HG03354 (cell line): Measurements from ENCODE around the gene LSP1.
"Not testable (repeated sequence)": the region's sequence is repeated elsewhere in the genome, so short reads cannot be mapped to it uniquely, and the experiment has no call there.

ENCODE experiments used
- ATAC-seq: cut with Tn5 transposase; IDR thresholded peaks from one replicate; pipeline ENCODE4 v1.9.1; 2021; ENCODE audit warnings: mild to moderate bottlenecking; ENCODE audit not compliant: unreplicated experiment, poor library complexity, severe bottlenecking

Gene LSP1

GRCh38 chr11:1862588-1863351 is 9.9 kb downstream of the LSP1 start:
- no peak for ATAC-seq

- no peak for ATAC-seq
These were observed 10.7 kb downstream of the LSP1 start for GRCh38 chr11:1863352-1864216.

- no peak for ATAC-seq
These were observed 11.3 kb downstream of the LSP1 start for GRCh38 chr11:1864231-1864630.

GRCh38 chr11:1864831-1865665 is 12.2 kb downstream of the LSP1 start:
- ATAC-seq: no peak

- ATAC-seq: no peak
These were observed 13.3 kb downstream of the LSP1 start for GRCh38 chr11:1866226-1866625.

- ATAC-seq: no peak
These were observed 13.9 kb downstream of the LSP1 start for GRCh38 chr11:1866776-1867175.

GRCh38 chr11:1867381-1867780 is 14.5 kb downstream of the LSP1 start:
- ATAC-seq: no peak

GRCh38 chr11:1868056-1868635 is 15.3 kb downstream of the LSP1 start:
- ATAC-seq: no peak

GRCh38 chr11:1868636-1869291 is 15.9 kb downstream of the LSP1 start:
- no peak for ATAC-seq

GRCh38 chr11:1869427-1870325 is 16.8 kb downstream of the LSP1 start:
- ATAC-seq: no peak

GRCh38 chr11:1870326-1870696 is 17.4 kb downstream of the LSP1 start:
- ATAC-seq: no peak

GRCh38 chr11:1870721-1871466 is 18.0 kb downstream of the LSP1 start:
- no peak for ATAC-seq

- ATAC-seq: no peak
These were observed 18.6 kb downstream of the LSP1 start for GRCh38 chr11:1871531-1871930.

GRCh38 chr11:1872267-1872985 is 19.5 kb downstream of the LSP1 start:
- ATAC-seq: no peak

- no peak for ATAC-seq
These were observed 20.3 kb downstream of the LSP1 start for GRCh38 chr11:1873048-1873812.

GRCh38 chr11:1873813-1874150 is 20.9 kb downstream of the LSP1 start:
- not testable (repeated sequence) for ATAC-seq
